ENCODE data around the gene WDFY3.

WDFY3 gene

GRCh38 chr4:84944947-84945346 lies 21.5 kb downstream of the WDFY3 start:
- no peak overlapping the region for H3K4me3 ChIP-seq (ENCODE audit: low read depth, low read length)
- TF ChIP-seq CTCF (IDR thresholded peaks at IDR 0.05; ENCODE audit: low read depth, low read length), result no peak

GRCh38 chr4:84940960-84941359 lies 25.5 kb downstream of the WDFY3 start:
- TF ChIP-seq CTCF (IDR thresholded peaks at IDR 0.05; ENCODE audit: low read depth, low read length), result no peak
- H3K4me3 ChIP-seq (ENCODE audit: low read depth, low read length), result no peak overlapping the region

GRCh38 chr4:84939113-84939512 lies 27.4 kb downstream of the WDFY3 start:
- no peak for TF ChIP-seq CTCF (IDR thresholded peaks at IDR 0.05; ENCODE audit: low read depth, low read length)
- H3K4me3 ChIP-seq (ENCODE audit: low read depth, low read length), result no peak overlapping the region

GRCh38 chr4:84938316-84938715 lies 28.2 kb downstream of the WDFY3 start:
- no peak for TF ChIP-seq CTCF (IDR thresholded peaks at IDR 0.05; ENCODE audit: low read depth, low read length)
- H3K4me3 ChIP-seq (ENCODE audit: low read depth, low read length), result no peak overlapping the region

- no peak overlapping the region for H3K4me3 ChIP-seq (ENCODE audit: low read depth, low read length)
- TF ChIP-seq CTCF (IDR thresholded peaks at IDR 0.05; ENCODE audit: low read depth, low read length), result no peak
Measured at GRCh38 chr4:84937381-84937977, 29.0 kb downstream of the WDFY3 start.

- no peak for TF ChIP-seq CTCF (IDR thresholded peaks at IDR 0.05; ENCODE audit: low read depth, low read length)
- H3K4me3 ChIP-seq (ENCODE audit: low read depth, low read length), result no peak overlapping the region
Measured at GRCh38 chr4:84936123-84936522, 30.4 kb downstream of the WDFY3 start.

- TF ChIP-seq CTCF (IDR thresholded peaks at IDR 0.05; ENCODE audit: low read depth, low read length), result no peak
Measured at GRCh38 chr4:84932462-84932861, 34.0 kb downstream of the WDFY3 start.

More at GRCh38 chr4:84932462-84932861, 34.0 kb downstream of the WDFY3 start:
- no peak overlapping the region for H3K4me3 ChIP-seq (ENCODE audit: low read depth, low read length)
